Smooth muscle cell of the coronary artery (primary cell): ENCODE measurements around the gene TAF7. TPM values are rescaled to one million over a fixed set of nuclear protein-coding genes. Genes with fewer than 3 reads are reported as not detected.

Source experiments
- total RNA-seq: library from RNA; depleted of rRNA; stranded (reverse); fragments of >200 nt; gene quantifications from 2 replicates; pipeline ENCODE4 v1.2.3, GENCODE V29; 2014; ENCODE audit warnings: low replicate concordance

The TAF7 gene, protein sequence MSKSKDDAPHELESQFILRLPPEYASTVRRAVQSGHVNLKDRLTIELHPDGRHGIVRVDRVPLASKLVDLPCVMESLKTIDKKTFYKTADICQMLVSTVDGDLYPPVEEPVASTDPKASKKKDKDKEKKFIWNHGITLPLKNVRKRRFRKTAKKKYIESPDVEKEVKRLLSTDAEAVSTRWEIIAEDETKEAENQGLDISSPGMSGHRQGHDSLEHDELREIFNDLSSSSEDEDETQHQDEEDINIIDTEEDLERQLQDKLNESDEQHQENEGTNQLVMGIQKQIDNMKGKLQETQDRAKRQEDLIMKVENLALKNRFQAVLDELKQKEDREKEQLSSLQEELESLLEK
- total RNA-seq: 69.5 and 80.4 TPM in 2 replicates

DNA sequence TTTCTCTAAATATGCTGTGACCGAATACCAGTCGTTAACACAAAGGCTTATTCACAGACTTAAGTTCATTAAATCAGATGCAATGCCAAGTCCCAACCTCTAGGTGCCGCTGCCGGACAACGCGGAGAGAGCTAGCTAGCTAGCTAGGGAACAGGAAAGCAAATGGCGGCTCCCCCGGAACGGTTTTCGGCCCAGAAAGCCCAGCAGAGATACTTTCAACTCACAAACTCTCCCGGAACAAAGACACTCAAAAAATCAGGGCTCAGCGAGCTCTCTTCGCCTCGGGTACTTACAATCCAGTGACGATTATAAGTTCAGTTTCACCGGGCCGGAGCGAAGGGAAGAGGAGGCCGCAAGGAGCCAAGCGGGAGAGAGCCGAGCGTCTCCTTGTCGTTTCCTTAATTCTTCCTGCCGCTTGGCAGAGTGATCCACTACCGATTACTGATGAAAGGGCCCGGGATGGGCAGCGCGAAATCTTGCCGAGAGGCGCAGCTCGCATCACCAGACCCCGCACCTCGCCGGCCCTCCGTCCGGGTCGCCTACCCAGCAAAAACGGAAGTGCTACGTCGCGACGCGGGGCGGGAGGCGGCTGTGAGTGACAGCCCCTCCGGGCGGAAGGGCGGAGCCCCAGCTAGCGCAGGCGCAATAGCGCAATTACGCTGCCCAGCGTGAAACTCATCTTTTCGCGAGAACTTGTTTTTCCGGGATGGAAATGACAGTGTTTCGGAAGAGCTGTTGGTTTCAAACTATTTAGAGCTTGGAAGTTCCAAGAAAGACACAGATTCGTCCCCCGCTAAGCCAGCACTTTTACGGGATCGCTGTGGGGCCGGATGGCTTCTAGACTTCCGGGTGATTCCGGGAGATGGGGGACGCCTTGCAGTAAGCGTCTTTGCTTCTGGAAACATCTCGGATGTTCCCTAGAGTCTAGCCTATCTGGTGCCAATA, at the start of gene TAF7:
TAF7 (minus strand) TSS at position 560 of the 945 bp plus-strand sequence. CDS start 740 bp downstream, outside the sequence.

DNA sequence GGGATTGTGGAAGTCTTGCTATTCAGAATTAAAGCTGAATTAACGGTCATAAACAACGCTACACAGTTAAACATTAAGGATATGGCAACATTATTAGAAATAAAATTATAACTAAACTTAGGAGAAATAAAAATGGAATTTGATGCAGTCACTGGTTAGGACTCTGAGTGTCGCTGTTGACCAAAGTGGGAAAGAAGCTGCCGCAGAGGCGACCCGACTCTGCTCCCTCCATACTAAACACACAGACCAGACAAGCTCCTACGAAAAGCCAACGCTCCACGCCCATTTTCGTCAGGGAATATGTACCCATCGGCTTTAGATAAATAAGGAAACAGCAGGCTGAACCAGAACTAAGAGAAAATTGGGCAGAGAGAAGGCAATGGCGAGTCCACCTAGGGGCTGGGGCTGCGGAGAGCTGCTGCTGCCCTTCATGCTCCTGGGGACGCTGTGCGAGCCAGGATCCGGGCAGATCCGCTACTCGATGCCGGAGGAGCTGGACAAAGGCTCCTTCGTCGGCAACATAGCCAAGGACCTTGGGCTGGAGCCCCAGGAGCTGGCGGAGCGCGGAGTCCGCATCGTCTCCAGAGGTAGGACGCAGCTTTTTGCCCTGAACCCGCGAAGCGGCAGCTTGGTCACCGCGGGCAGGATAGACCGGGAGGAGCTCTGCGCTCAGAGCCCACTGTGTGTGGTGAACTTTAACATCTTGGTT, 43.5 kb upstream of the TAF7 start, which contains the start of gene PCDHGA5:
PCDHGA5 (plus strand) TSS at position 211 of the 709 bp plus-strand sequence; CDS start at position 380, 169 bp downstream.

DNA sequence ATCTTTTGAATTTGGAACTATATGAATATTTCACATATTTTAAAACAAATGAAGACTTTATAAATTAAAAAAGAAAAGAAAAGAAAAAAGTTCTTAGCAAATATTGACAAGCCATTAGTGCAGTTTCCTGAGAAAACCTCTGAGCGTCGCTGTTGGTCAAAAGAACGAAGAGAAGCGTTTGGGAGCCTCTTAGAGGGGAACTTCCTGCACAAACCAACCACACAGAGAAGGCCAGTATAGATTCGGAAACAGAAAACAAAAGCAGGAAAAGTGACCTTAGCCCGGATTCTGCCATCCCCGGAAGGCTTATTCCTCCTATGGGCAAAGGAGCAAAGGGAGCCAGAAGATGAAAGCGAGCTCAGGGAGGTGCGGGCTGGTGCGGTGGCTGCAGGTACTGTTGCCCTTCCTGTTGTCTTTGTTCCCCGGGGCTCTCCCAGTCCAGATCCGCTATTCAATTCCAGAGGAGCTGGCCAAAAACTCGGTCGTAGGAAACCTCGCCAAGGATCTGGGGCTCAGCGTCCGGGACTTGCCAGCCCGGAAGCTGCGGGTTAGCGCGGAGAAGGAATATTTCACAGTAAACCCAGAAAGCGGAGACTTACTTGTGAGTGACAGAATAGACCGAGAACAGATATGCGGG, 39.3 kb upstream of the TAF7 start, which contains the start of gene PCDHGB2:
PCDHGB2 (plus strand) TSS at position 205 of the 637 bp plus-strand sequence; CDS start at position 347, 142 bp downstream.

DNA sequence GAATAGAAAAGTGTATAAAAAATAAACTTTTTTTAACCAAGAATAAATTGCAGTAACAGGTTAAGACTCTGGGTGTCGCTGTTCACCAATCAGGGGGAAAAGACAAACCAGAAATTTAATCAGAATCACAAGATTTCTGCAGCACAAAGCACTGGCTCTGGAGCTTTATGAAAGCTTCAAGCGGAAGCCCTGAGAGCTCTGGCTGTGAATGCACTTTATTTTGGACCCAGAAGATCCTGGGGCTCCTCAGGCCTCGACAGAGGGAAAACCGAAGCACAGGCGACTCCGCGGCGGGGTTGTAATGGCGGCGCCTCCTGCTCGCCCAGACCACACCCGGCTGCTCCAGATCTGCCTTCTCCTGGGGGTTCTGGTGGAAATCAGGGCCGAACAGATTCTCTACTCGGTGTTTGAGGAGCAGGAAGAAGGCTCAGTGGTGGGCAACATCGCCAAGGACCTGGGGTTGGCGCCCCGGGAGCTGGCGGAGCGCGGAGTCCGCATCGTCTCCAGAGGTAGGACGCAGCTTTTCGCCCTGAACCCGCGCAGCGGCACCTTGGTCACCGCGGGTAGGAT, 34.4 kb upstream of the TAF7 start, which contains the start of gene PCDHGA4:
PCDHGA4 (plus strand) TSS at position 122 of the 570 bp plus-strand sequence; CDS start at position 209, 87 bp downstream.

DNA sequence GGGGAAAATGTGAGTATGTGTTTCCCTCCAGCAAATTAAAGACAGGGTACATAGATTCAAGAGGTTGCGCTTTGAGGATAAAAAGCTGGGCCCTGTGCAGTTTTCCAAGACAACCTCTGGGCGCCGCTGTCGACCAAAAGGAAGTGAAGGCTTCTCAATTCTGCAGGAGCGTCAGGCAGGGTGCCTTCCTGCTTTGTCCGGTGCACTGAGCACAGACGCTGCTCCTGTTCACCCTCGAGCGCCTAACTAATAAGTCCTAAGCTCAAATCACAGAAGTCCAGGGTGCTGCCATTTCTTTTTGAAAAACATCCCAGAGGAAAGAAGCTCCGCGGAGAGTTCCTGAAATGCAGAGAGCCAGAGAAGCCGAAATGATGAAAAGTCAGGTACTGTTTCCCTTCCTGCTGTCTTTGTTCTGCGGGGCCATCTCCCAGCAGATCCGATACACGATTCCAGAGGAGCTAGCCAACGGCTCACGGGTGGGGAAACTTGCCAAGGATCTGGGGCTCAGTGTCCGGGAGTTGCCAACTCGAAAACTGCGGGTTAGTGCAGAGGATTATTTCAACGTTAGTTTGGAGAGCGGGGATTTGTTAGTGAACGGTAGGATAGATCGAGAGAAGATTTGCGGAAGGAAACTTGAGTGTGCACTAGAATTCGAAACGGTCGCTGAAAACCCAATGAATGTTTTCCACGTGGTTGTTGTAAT, 29.5 kb upstream of the TAF7 start, which contains the start of gene PCDHGB1:
PCDHGB1 (plus strand) TSS at position 183 of the 703 bp plus-strand sequence; CDS start at position 345, 162 bp downstream.

DNA sequence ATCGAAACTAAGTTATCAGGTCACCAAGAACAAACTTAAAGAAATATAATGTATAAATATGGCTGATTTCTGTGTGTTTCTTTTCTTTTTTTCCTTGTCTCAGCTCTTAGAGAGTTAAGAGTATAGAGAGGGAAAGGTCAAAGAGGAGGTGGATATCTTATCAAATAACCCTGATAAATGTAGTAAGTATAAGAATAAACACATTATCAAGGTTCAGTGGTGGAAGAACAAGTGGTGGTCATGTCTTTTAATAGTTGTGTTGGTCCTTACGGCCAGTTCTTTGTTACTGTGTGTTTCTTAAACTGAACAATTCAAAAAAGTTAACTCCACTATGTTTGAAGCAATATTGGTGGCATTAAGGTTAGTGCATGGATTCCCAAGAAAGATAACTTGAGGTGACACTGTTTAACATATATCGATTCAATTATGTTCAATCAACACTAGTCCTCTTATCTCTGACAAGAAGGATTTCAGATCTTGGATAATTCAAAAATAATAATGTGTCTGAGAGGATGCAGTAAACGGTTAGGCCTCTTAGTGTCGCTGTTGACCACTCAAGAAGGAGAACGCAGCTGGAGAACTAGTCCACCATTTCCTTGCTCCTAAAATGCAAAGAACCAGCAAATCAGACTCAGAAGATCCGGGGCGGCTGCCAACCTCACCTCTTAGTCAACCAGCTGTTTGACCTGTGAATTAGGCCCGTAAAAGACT, 22.8 kb upstream of the TAF7 start, which contains the start of gene PCDHGA3:
PCDHGA3 (plus strand) TSS at position 588 of the 711 bp plus-strand sequence. CDS start 205 bp downstream, outside the sequence.

DNA sequence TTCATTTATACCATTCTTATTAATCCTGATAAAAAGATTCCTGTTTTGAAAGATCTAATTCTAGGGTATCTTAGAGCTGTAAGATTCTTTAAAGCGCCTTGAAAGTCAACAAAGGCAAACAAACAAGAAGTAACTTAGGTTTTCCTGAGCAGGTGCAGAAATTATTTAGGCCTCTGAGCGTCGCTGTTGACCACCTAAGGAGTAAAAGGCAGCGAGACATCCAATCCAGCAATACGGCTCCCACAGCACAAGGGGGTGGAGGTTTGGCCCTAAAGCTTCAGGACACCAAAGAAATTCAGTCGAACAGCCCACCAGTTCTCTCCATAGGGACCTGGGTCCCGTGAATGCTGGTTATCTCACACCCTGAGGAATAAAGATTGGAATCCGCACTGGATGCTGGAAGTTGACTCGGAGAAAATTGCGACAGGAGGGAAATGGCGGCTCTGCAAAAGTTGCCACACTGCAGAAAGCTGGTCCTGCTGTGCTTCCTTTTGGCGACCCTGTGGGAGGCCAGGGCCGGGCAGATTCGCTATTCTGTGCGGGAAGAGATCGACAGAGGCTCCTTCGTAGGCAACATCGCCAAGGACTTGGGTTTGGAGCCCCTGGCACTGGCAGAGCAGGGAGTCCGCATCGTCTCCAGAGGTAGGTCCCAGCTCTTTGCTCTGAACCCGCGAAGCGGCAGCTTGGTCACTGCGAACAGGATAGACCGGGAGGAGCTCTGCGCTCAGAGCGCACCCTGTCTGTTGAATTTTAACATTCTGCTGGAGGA, 18.1 kb upstream of the TAF7 start, which contains the start of gene PCDHGA2:
PCDHGA2 (plus strand) TSS at position 223 of the 769 bp plus-strand sequence.

DNA sequence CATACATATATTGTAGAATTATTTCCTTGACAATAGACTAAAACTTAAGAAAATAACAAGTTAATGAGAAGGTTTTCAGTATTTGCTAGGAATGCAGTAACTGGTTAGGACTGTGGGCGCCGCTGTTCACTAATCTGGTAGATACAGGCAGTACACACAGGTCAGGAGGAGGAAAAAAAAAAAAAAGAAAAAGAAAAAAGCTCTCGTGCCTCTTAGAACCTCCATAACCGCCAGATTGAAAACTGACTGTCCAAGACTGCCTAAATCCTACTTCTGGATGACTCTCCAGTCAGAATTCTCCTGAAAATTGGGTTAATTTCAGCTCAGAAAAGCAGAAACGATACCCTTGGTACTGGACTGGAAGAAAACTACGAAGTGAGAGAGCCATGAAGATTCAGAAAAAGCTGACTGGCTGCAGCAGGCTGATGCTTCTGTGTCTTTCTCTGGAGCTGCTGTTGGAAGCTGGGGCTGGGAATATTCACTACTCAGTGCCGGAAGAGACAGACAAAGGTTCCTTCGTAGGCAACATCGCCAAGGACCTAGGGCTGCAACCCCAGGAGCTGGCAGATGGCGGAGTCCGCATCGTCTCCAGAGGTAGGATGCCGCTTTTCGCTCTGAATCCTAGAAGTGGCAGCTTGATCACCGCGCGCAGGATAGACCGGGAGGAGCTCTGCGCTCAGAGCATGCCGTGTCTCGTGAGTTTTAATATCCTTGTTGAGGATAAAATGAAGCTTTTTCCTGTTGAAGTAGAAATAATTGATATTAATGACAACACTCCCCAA, 9.9 kb upstream of the TAF7 start, which contains the start of gene PCDHGA1:
PCDHGA1 (plus strand) TSS at position 216 of the 782 bp plus-strand sequence.

DNA sequence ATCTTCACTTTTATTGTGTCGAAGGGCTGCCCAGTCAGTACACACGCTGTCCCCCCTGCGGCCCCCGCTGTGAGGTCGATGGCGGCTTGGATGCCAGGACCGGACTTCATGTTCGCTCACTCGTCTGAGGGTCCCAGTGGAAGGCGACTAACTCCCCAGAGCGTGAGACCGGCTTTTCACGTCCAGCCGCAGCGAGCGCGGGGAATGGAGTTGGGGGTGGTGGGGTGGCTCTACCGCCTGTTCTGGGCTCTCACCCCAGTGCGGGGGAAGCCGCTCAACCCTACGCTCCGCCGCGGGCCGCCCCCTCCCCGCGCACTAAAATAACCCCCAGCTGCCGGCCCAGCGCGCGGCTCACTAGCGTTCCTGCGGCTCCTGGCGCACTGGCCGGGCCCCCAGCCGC, 16.8 kb downstream of the TAF7 start, which contains the start of gene SLC25A2:
SLC25A2 (minus strand) TSS at position 294 of the 400 bp plus-strand sequence; CDS start at position 110, 184 bp downstream.

Other genes starting within 250 kb of the TAF7 start
- 1.1 and 3.7 TPM in 2 replicates for gene PCDHB2, start 226.2 kb downstream of the TAF7 start, total RNA-seq
- 0.15 and 1.1 TPM in 2 replicates for gene PCDHB3, start 220.3 kb downstream of the TAF7 start, total RNA-seq
- gene PCDHB4, start 199.0 kb downstream of the TAF7 start, total RNA-seq: 0.08 and 0.23 TPM in 2 replicates
- 2.3 and 3.7 TPM in 2 replicates for gene PCDHB5, start 185.6 kb downstream of the TAF7 start, total RNA-seq
- 0.08 TPM in 1 of 2 replicates, not detected in the other for gene PCDHB6, start 170.7 kb downstream of the TAF7 start, total RNA-seq
- 0.30 and 0.47 TPM in 2 replicates for gene PCDHB7, start 148.1 kb downstream of the TAF7 start, total RNA-seq
- gene PCDHB8, start 143.0 kb downstream of the TAF7 start, total RNA-seq: 0.23 and 0.35 TPM in 2 replicates
- gene PCDHB16, start 138.4 kb downstream of the TAF7 start, total RNA-seq: 0.23 and 0.70 TPM in 2 replicates
- 0.12 and 0.30 TPM in 2 replicates for gene PCDHB9, start 133.6 kb downstream of the TAF7 start, total RNA-seq
- gene PCDHB10, start 128.4 kb downstream of the TAF7 start, total RNA-seq: 0.59 and 0.68 TPM in 2 replicates
- gene PCDHB11, start 121.2 kb downstream of the TAF7 start, total RNA-seq: 0.38 and 0.70 TPM in 2 replicates
- gene PCDHB12, start 112.1 kb downstream of the TAF7 start, total RNA-seq: 0.15 and 0.23 TPM in 2 replicates
- gene PCDHB13, start 106.9 kb downstream of the TAF7 start, total RNA-seq: 0.59 and 0.75 TPM in 2 replicates
- 0.59 and 2.1 TPM in 2 replicates for gene PCDHB14, start 97.4 kb downstream of the TAF7 start, total RNA-seq
- 0.70 and 1.2 TPM in 2 replicates for gene PCDHB15, start 75.4 kb downstream of the TAF7 start, total RNA-seq
- gene SLC25A2, start 16.7 kb downstream of the TAF7 start, total RNA-seq: 0.23 TPM in 1 of 2 replicates, not detected in the other
- 0.75 and 1.3 TPM in 2 replicates for gene PCDHGA1, start 9.7 kb upstream of the TAF7 start, total RNA-seq
- 1.2 and 1.7 TPM in 2 replicates for gene PCDHGA2, start 18.0 kb upstream of the TAF7 start, total RNA-seq
- 0.23 and 0.98 TPM in 2 replicates for gene PCDHGA3, start 23.0 kb upstream of the TAF7 start, total RNA-seq
- 1.5 and 2.4 TPM in 2 replicates for gene PCDHGB1, start 29.3 kb upstream of the TAF7 start, total RNA-seq
- 3.2 and 4.4 TPM in 2 replicates for gene PCDHGA4, start 34.2 kb upstream of the TAF7 start, total RNA-seq
- gene PCDHGB2, start 39.2 kb upstream of the TAF7 start, total RNA-seq: 1.6 and 2.0 TPM in 2 replicates
- 0.98 and 1.3 TPM in 2 replicates for gene PCDHGA5, start 43.4 kb upstream of the TAF7 start, total RNA-seq
- gene PCDHGB3, start 49.5 kb upstream of the TAF7 start, total RNA-seq: 3.5 and 5.6 TPM in 2 replicates
- gene PCDHGA6, start 53.1 kb upstream of the TAF7 start, total RNA-seq: 2.2 and 2.3 TPM in 2 replicates
- gene PCDHGA7, start 62.0 kb upstream of the TAF7 start, total RNA-seq: 2.3 and 2.8 TPM in 2 replicates
- 22.8 and 23.2 TPM in 2 replicates for gene PCDHGB4, start 66.9 kb upstream of the TAF7 start, total RNA-seq
- 2.0 and 4.0 TPM in 2 replicates for gene PCDHGA8, start 71.8 kb upstream of the TAF7 start, total RNA-seq
- 11.5 and 16.9 TPM in 2 replicates for gene PCDHGB5, start 77.2 kb upstream of the TAF7 start, total RNA-seq
- 1.7 and 2.8 TPM in 2 replicates for gene PCDHGA9, start 82.0 kb upstream of the TAF7 start, total RNA-seq
- gene PCDHGB6, start 87.2 kb upstream of the TAF7 start, total RNA-seq: 1.9 and 3.5 TPM in 2 replicates
- 2.6 and 4.2 TPM in 2 replicates for gene PCDHGA10, start 92.2 kb upstream of the TAF7 start, total RNA-seq
- 6.7 and 7.3 TPM in 2 replicates for gene PCDHGB7, start 96.9 kb upstream of the TAF7 start, total RNA-seq
- gene PCDHGA11, start 100.3 kb upstream of the TAF7 start, total RNA-seq: 4.7 and 7.1 TPM in 2 replicates
- gene PCDHGA12, start 109.7 kb upstream of the TAF7 start, total RNA-seq: 5.8 and 9.9 TPM in 2 replicates
- gene PCDHGC3, start 155.2 kb upstream of the TAF7 start, total RNA-seq: 29.7 and 39.8 TPM in 2 replicates
- 0.90 and 2.5 TPM in 2 replicates for gene PCDHGC4, start 164.2 kb upstream of the TAF7 start, total RNA-seq
- 1.4 and 1.8 TPM in 2 replicates for gene PCDHGC5, start 168.3 kb upstream of the TAF7 start, total RNA-seq